Endothelial cell of umbilical vein (primary cell): Measurements from ENCODE around the gene GSK3A.
"Not testable (repeated sequence)": the region's sequence is repeated elsewhere in the genome, so short reads cannot be mapped to it uniquely, and the experiment has no call there.

Experiments
- POLR2A ChIP-seq: IDR thresholded peaks from 2 replicates; pipeline ENCODE4 v1.6.1; 2012; ENCODE audit warnings: low read depth, mild to moderate bottlenecking, control low read depth, low read length
- TF ChIP-seq, protein P1 (sequence below), 2 donors: IDR thresholded peaks; 1 replicate in 1 of 2; 2 replicates in 1 of 2; pipeline ENCODE4 v1.5.1; 2011; ENCODE audit warnings: low read length in 2 of 2, mild to moderate bottlenecking in 2 of 2, moderate library complexity in 2 of 2, control low read depth in 1 of 2, inconsistent platforms in 1 of 2, low read depth in 1 of 2; ENCODE audit not compliant: insufficient read depth in 1 of 2; ENCODE audit errors: extremely low read depth in 1 of 2

DNA sequence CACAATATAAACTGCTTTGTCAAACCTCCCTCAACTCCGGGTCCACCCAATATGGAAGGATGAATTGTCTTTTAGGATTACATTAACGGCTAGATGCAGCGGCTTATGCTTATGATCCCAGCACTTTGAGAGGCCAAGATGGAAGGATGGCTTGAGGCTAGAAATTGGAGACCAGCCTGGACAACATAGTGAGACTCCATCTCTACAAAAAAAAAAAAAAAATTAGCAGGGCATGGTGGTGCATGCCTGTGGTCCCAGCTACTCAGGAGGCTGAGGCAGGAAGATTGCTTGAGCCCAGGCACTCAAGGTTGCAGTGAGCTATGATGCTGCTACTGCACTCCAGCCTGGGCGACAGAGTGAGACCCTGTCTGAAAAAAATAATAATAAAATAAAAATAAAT lies 23.7 kb upstream of the GSK3A start:
- not testable (repeated sequence) for TF ChIP-seq POLR2A
- TF ChIP-seq, protein P1, sequence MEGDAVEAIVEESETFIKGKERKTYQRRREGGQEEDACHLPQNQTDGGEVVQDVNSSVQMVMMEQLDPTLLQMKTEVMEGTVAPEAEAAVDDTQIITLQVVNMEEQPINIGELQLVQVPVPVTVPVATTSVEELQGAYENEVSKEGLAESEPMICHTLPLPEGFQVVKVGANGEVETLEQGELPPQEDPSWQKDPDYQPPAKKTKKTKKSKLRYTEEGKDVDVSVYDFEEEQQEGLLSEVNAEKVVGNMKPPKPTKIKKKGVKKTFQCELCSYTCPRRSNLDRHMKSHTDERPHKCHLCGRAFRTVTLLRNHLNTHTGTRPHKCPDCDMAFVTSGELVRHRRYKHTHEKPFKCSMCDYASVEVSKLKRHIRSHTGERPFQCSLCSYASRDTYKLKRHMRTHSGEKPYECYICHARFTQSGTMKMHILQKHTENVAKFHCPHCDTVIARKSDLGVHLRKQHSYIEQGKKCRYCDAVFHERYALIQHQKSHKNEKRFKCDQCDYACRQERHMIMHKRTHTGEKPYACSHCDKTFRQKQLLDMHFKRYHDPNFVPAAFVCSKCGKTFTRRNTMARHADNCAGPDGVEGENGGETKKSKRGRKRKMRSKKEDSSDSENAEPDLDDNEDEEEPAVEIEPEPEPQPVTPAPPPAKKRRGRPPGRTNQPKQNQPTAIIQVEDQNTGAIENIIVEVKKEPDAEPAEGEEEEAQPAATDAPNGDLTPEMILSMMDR (IDR thresholded peaks at IDR 0.05; ENCODE audit: extremely low read depth in 1 of 2, insufficient read depth in 1 of 2, low read depth in 1 of 2, low read length in 2 of 2): not testable (repeated sequence)
